Measurements from ENCODE around the gene S1PR5. TPM values are rescaled to one million over a fixed set of nuclear protein-coding genes. Genes with fewer than 3 reads are reported as not detected.

S1PR5 gene
- total RNA-seq, 2 donors from 2014 or later, result 1.2 to 5.1 TPM

GRCh38 chr19:10560154-10560553, 42.9 kb upstream of the S1PR5 start:
- H3K9ac ChIP-seq (ENCODE audit: extremely low read depth, low read length, poor library complexity, severe bottlenecking), result no peak overlapping the region
- H3K4me3 ChIP-seq (ENCODE audit: low read length), result no peak overlapping the region
- peaks cover 8% of the 10 kb centered on the region for H3K4me1 Mint-ChIP-seq
- peaks cover 52% of the 10 kb centered on the region for H3K36me3 Mint-ChIP-seq (ENCODE audit: low read depth)
- no peaks in the 10 kb centered on the region for H3K9me3 ChIP-seq (ENCODE audit: control insufficient read depth, low read length)
- TF ChIP-seq CTCF (conservative IDR thresholded peaks at IDR 0.05), result no peak
- no peaks in the 10 kb centered on the region for H3K27me3 Mint-ChIP-seq (ENCODE audit: insufficient read depth)
- no peaks in the 10 kb centered on the region for H3K4me1 ChIP-seq (ENCODE audit: control insufficient read depth, insufficient read depth, low read length)
- no peaks in the 10 kb centered on the region for H3K9me3 Mint-ChIP-seq
- WGBS, 2 experiments (ENCODE audit: insufficient coverage in 1 of 2, insufficient read length in 1 of 2), result 97 to 100% methylated on average over 2 to 7 of the region's 7 CpGs
- H3K27ac Mint-ChIP-seq, result no peak overlapping the region
- H3K27ac ChIP-seq (ENCODE audit: low read depth, low read length), result no peak overlapping the region
- H3K27me3 ChIP-seq (ENCODE audit: control insufficient read depth, insufficient read depth, low read length, poor library complexity, severe bottlenecking), result no peaks in the 10 kb centered on the region
- peaks cover 57% of the 10 kb centered on the region for H3K36me3 ChIP-seq (ENCODE audit: control insufficient read depth, insufficient read depth, low read length)
- DNase-seq, result no peak
- H3K4me3 Mint-ChIP-seq, result no peak overlapping the region

- Histone ChIP-seq H3K4me1 (ENCODE audit: control insufficient read depth, insufficient read depth, low read length) (no peaks in the 10 kb centered on the region), H3K9me3 (ENCODE audit: control insufficient read depth, low read length) (no peaks in the 10 kb centered on the region), H3K27me3 (ENCODE audit: control insufficient read depth, insufficient read depth, low read length, poor library complexity, severe bottlenecking) (no peaks in the 10 kb centered on the region), H3K9ac (ENCODE audit: extremely low read depth, low read length, poor library complexity, severe bottlenecking) (no peak overlapping the region), H3K27ac (ENCODE audit: low read depth, low read length) (no peak overlapping the region), H3K36me3 (ENCODE audit: control insufficient read depth, insufficient read depth, low read length) (peaks cover 75% of the 10 kb centered on the region), H3K4me3 (ENCODE audit: low read length) (no peak overlapping the region)
- WGBS, 2 experiments (ENCODE audit: insufficient coverage in 1 of 2, insufficient read length in 1 of 2), result 95% methylated on average over 27 to 33 of the region's 33 CpGs
- peak overlapping the region; percentile 61 for H3K27ac Mint-ChIP-seq
- no peak for TF ChIP-seq CTCF (conservative IDR thresholded peaks at IDR 0.05)
- no peaks in the 10 kb centered on the region for H3K9me3 Mint-ChIP-seq
- DNase-seq, result no peak
- H3K36me3 Mint-ChIP-seq (ENCODE audit: low read depth), result peaks cover 68% of the 10 kb centered on the region
- H3K27me3 Mint-ChIP-seq (ENCODE audit: insufficient read depth), result no peaks in the 10 kb centered on the region
- no peaks in the 10 kb centered on the region for H3K4me1 Mint-ChIP-seq
- H3K4me3 Mint-ChIP-seq, result no peak overlapping the region
Observed at GRCh38 chr19:10557603-10558197, 40.5 kb upstream of the S1PR5 start.

GRCh38 chr19:10555610-10555973, 38.3 kb upstream of the S1PR5 start:
- H3K27ac ChIP-seq (ENCODE audit: low read depth, low read length), result peak overlapping the region; percentile 16

More at GRCh38 chr19:10555610-10555973, 38.3 kb upstream of the S1PR5 start:
- no peak overlapping the region for H3K4me3 ChIP-seq (ENCODE audit: low read length)
- Mint-ChIP-seq H3K27ac (no peak overlapping the region), H3K4me1 (no peaks in the 10 kb centered on the region), H3K27me3 (ENCODE audit: insufficient read depth) (no peaks in the 10 kb centered on the region), H3K9me3 (no peaks in the 10 kb centered on the region), H3K36me3 (ENCODE audit: low read depth) (peaks cover 69% of the 10 kb centered on the region), H3K4me3 (no peak overlapping the region)
- peak; percentile 7 for TF ChIP-seq CTCF (conservative IDR thresholded peaks at IDR 0.05)
- WGBS, 2 experiments (ENCODE audit: insufficient coverage in 1 of 2, insufficient read length in 1 of 2), result 97 to 98% methylated on average over 4 to 7 of the region's 7 CpGs
- no peaks in the 10 kb centered on the region for H3K27me3 ChIP-seq (ENCODE audit: control insufficient read depth, insufficient read depth, low read length, poor library complexity, severe bottlenecking)
- H3K4me1 ChIP-seq (ENCODE audit: control insufficient read depth, insufficient read depth, low read length), result no peaks in the 10 kb centered on the region
- H3K9ac ChIP-seq (ENCODE audit: extremely low read depth, low read length, poor library complexity, severe bottlenecking), result no peak overlapping the region
- no peak for DNase-seq
- H3K9me3 ChIP-seq (ENCODE audit: control insufficient read depth, low read length), result no peaks in the 10 kb centered on the region
- peaks cover 68% of the 10 kb centered on the region for H3K36me3 ChIP-seq (ENCODE audit: control insufficient read depth, insufficient read depth, low read length)
